ENCODE data around the gene CISD3. TPM values are rescaled to one million over a fixed set of nuclear protein-coding genes. Genes with fewer than 3 reads are reported as not detected.
A peak's percentile ranks its signal among the peaks of the same experiment; 100 is the strongest.

The CISD3 gene
- total RNA-seq, 1 donor from 2014 or later = 31.3 TPM

DNA sequence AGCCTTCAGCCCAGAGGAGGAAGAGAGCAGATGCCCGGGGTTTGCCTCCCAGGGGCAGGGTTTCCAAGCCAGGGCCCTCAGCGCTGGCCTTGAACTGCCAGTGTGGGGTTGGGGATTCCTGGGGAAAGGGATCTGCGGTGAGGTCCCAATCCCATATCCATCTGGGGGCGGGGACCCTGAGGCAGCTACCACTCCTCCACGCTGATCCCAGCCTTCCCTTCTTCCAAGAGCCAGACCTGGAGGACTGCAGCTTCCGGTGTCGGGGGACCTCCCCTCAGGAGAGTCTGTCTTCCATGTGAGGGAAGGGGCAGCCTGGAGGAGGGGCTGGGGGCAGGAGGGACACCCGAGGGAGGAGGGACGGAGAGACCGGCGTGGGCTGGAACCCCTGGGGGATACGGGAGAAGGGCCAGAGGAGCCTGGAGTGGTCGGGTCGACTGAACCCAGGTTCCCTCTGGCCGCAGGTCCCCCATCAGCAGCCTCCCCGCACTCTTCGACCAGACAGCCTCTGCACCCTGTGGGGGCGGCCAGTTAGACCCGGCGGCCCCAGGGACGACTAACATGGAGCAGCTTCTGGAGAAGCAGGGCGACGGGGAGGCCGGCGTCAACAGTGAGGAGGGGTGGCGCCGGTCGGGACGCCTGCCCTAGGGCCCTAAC, 10.7 kb upstream of the CISD3 start:
- Histone ChIP-seq H3K4me1 (peaks cover 6% of the 10 kb centered on the region), H3K27me3 (ENCODE audit: low read depth) (no peaks in the 10 kb centered on the region), H3K36me3 (peaks cover 92% of the 10 kb centered on the region), H3K27ac (no peak overlapping the region), H3K4me3 (no peak overlapping the region), H3K9me3 (no peaks in the 10 kb centered on the region)
- TF ChIP-seq, protein P1, sequence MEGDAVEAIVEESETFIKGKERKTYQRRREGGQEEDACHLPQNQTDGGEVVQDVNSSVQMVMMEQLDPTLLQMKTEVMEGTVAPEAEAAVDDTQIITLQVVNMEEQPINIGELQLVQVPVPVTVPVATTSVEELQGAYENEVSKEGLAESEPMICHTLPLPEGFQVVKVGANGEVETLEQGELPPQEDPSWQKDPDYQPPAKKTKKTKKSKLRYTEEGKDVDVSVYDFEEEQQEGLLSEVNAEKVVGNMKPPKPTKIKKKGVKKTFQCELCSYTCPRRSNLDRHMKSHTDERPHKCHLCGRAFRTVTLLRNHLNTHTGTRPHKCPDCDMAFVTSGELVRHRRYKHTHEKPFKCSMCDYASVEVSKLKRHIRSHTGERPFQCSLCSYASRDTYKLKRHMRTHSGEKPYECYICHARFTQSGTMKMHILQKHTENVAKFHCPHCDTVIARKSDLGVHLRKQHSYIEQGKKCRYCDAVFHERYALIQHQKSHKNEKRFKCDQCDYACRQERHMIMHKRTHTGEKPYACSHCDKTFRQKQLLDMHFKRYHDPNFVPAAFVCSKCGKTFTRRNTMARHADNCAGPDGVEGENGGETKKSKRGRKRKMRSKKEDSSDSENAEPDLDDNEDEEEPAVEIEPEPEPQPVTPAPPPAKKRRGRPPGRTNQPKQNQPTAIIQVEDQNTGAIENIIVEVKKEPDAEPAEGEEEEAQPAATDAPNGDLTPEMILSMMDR (IDR thresholded peaks at IDR 0.05) = no peak
- ATAC-seq = no peak
- DNase-seq = no peak
- intact Hi-C loops (cut with DNase I) = no loop called here

DNA sequence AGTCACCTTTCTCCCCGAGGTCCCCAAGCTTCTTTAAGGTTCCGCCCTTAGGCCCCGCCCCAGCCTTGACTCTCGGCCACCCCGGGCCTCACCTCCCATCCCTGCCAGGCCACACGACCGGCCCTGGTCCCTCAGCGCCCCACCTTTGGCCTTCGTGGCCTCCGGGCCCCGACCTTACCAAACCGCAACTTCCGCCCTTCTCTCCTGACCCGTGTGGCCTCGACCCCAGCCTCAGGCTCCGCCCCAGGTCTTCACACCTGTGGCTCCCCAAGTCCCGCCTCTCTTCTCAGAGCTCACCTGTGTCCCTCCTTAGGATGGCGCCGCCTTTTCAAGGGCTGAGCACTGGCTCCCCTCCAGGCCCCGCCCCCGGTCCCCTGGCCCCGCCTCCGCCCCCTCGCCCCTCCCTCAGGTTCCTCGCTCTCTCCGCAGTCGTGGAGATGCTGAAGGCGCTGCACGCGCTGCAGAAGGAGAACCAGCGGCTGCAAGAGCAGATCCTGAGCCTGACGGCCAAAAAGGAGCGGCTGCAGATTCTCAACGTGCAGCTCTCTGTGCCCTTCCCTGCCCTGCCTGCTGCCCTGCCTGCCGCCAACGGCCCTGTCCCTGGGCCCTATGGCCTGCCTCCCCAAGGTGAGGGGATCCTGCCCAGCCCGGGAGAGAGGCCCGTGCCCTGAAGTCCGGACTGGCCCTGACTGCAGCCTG, 10.0 kb upstream of the CISD3 start:
- peaks cover 93% of the 10 kb centered on the region for H3K36me3 ChIP-seq
- no peak overlapping the region for H3K27ac ChIP-seq
- DNase-seq = no peak
- H3K27me3 ChIP-seq (ENCODE audit: low read depth) = no peaks in the 10 kb centered on the region
- H3K9me3 ChIP-seq = no peaks in the 10 kb centered on the region
- TF ChIP-seq, protein P1 (IDR thresholded peaks at IDR 0.05) = no peak
- ATAC-seq = peak in 1 of 2 donors; percentile 13
- intact Hi-C loops (cut with DNase I) = loop anchor here (10.0 kb wide), 1 partner anchor 45 kb away; the partner anchor contains the start of gene EPOP
- H3K4me3 ChIP-seq = no peak overlapping the region
- H3K4me1 ChIP-seq = peaks cover 13% of the 10 kb centered on the region

DNA sequence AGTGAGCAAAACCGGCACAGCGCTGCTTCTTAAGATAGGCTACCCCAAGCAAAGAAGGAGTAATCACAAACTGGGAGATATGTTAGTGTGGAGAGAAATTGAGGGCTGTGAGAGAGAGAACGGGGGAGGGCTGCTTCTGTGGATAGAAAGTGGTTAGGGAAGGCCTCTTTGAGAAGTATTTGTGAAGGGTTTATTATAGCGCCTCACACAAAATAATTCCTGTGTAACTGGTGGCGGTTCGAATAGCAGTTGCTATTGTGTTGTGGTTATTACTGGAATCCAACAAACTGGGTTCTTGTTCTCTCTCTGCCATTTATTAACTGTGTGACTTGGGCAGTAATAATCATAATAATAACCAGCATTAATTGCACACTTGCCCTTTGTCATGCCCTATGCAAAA, 9.2 kb upstream of the CISD3 start:
- ATAC-seq = no peak
- Histone ChIP-seq H3K9me3 (no peaks in the 10 kb centered on the region), H3K27me3 (ENCODE audit: low read depth) (no peaks in the 10 kb centered on the region), H3K27ac (no peak overlapping the region), H3K4me3 (no peak overlapping the region), H3K4me1 (peaks cover 13% of the 10 kb centered on the region), H3K36me3 (peaks cover 87% of the 10 kb centered on the region)
- DNase-seq = no peak
- intact Hi-C loops (cut with DNase I) = loop anchor here (10.0 kb wide), 1 partner anchor 46 kb away; the partner anchor contains the start of gene EPOP
- TF ChIP-seq, protein P1 (IDR thresholded peaks at IDR 0.05) = no peak

DNA sequence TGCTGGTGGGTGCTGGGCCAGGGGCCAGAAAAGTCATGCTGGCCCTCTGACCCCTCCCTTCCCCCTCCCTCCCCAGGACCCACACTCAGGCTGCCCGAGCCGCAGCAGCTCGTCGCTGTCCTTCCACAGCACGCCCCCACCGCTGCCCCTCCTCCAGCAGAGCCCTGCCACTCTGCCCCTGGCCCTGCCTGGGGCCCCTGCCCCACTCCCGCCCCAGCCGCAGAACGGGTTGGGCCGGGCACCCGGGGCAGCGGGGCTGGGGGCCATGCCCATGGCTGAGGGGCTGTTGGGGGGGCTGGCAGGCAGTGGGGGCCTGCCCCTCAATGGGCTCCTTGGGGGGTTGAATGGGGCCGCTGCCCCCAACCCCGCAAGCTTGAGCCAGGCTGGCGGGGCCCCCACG, 8.3 kb upstream of the CISD3 start:
- TF ChIP-seq, protein P1 (IDR thresholded peaks at IDR 0.05) = no peak
- Histone ChIP-seq H3K9me3 (no peaks in the 10 kb centered on the region), H3K36me3 (peaks cover 78% of the 10 kb centered on the region), H3K4me3 (no peak overlapping the region), H3K27ac (no peak overlapping the region), H3K27me3 (ENCODE audit: low read depth) (no peaks in the 10 kb centered on the region), H3K4me1 (peaks cover 13% of the 10 kb centered on the region)
- ATAC-seq (no peak), DNase-seq (no peak)
- intact Hi-C loops (cut with DNase I) = loop anchor here (10.0 kb wide), 1 partner anchor 47 kb away; the partner anchor contains the start of gene EPOP

DNA sequence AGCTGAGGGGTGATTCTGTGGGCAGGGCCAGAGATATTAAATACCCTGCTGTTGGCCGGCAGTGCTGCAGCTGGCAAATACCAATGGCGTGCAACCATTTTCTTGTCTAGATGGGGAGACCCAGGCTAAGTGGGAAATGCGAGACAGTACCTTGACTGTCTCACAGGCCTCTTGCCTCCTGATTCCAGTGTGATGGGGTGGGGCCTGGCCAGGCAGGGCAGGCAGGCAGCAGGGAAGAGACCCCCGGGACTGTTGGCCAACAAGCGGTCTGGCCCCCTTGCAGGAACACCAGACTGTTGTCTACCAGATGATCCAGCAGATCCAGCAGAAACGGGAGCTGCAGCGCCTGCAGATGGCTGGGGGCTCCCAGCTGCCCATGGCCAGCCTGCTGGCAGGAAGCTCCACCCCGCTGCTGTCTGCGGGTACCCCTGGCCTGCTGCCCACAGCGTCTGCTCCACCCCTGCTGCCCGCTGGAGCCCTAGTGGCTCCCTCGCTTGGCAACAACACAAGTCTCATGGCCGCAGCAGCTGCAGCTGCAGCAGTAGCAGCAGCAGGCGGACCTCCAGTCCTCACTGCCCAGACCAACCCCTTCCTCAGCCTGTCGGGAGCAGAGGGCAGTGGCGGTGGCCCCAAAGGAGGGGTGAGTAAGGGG, 5.7 kb upstream of the CISD3 start:
- peaks cover 27% of the 10 kb centered on the region for H3K4me1 ChIP-seq
- H3K27me3 ChIP-seq (ENCODE audit: low read depth) = no peaks in the 10 kb centered on the region
- H3K36me3 ChIP-seq = peaks cover 52% of the 10 kb centered on the region
- TF ChIP-seq, protein P1 (IDR thresholded peaks at IDR 0.05) = no peak
- no peak overlapping the region for H3K4me3 ChIP-seq
- ATAC-seq (no peak), DNase-seq (no peak)
- intact Hi-C loops (cut with DNase I) = loop anchor here (10.0 kb wide), 1 partner anchor 50 kb away; the partner anchor contains the start of gene EPOP
- H3K27ac ChIP-seq = peak overlapping the region; percentile 2
- H3K9me3 ChIP-seq = no peaks in the 10 kb centered on the region

Data from lower lobe of right lung (tissue), 2 donors.